Mesendoderm (in vitro differentiated cells): ENCODE measurements around the gene APBA2.
A peak's percentile ranks its signal among the peaks of the same experiment; 100 is the strongest.

ENCODE experiments used
- DNase-seq: peaks from one replicate; pipeline ENCODE4 v3.0.0; 2013
- H2AK5ac ChIP-seq: 2 replicates; pipeline ENCODE4 v1.6.1; 2013; ENCODE audit warnings: low read length, inconsistent platforms
- H2BK120ac ChIP-seq: 2 replicates; pipeline ENCODE4 v1.6.1; 2013; ENCODE audit warnings: low read depth, mild to moderate bottlenecking, low read length, moderate library complexity, mixed read lengths
- H2BK15ac ChIP-seq: replicated peaks from 2 replicates; pipeline ENCODE4 v1.6.1; 2013; ENCODE audit warnings: low read depth, mild to moderate bottlenecking, moderate library complexity
- H2BK5ac ChIP-seq: 2 replicates; pipeline ENCODE4 v1.6.1; 2013; ENCODE audit warnings: low read length, inconsistent platforms
- H3K18ac ChIP-seq: 2 replicates; pipeline ENCODE4 v1.6.1; 2013; ENCODE audit warnings: mild to moderate bottlenecking, low read length, mixed read lengths
- H3K23ac ChIP-seq: one replicate; pipeline ENCODE4 v1.6.1; 2013; ENCODE audit warnings: low read length
- H3K27ac ChIP-seq: 2 replicates; pipeline ENCODE4 v1.5.1; 2013; ENCODE audit warnings: low read depth, mild to moderate bottlenecking, inconsistent platforms, low read length, moderate library complexity
- H3K27me3 ChIP-seq: 2 replicates; pipeline ENCODE4 v1.6.1; 2013; ENCODE audit warnings: low read length, control low read depth, mild to moderate bottlenecking, inconsistent platforms; ENCODE audit not compliant: insufficient read depth, poor library complexity
- H3K36me3 ChIP-seq: 2 replicates; pipeline ENCODE4 v1.6.1; 2013; ENCODE audit warnings: low read length, inconsistent platforms; ENCODE audit not compliant: control insufficient read depth, insufficient read depth
- H3K4ac ChIP-seq: one replicate; pipeline ENCODE4 v1.6.1; 2013; ENCODE audit warnings: low read depth, mild to moderate bottlenecking, low read length, moderate library complexity
- H3K4me1 ChIP-seq: 2 replicates; pipeline ENCODE4 v1.6.1; 2013; ENCODE audit warnings: low read depth, low read length, inconsistent platforms; ENCODE audit not compliant: control insufficient read depth
- H3K4me2 ChIP-seq: 2 replicates; pipeline ENCODE4 v1.6.1; 2013; ENCODE audit warnings: low read length
- H3K4me3 ChIP-seq: 2 replicates; pipeline ENCODE4 v1.5.1; 2013; ENCODE audit warnings: mild to moderate bottlenecking, low read length
- H3K56ac ChIP-seq: one replicate; pipeline ENCODE4 v1.6.1; 2013; ENCODE audit warnings: low read length
- H3K79me1 ChIP-seq: 2 replicates; pipeline ENCODE4 v1.6.1; 2013; ENCODE audit warnings: low read length, inconsistent platforms
- H3K79me2 ChIP-seq: 2 replicates; pipeline ENCODE4 v1.6.1; 2013; ENCODE audit warnings: mild to moderate bottlenecking, low read length; ENCODE audit not compliant: control insufficient read depth, insufficient read depth
- H3K9ac ChIP-seq: 2 replicates; pipeline ENCODE4 v1.6.1; 2013; ENCODE audit warnings: low read length, inconsistent platforms
- H4K5ac ChIP-seq: one replicate; pipeline ENCODE4 v1.6.1; 2013; ENCODE audit warnings: low read length
- H4K8ac ChIP-seq: one replicate; pipeline ENCODE4 v1.6.1; 2013; ENCODE audit warnings: low read depth, mild to moderate bottlenecking, control low read depth, low read length, moderate library complexity
- WGBS: extraction: QIAGEN DNeasy Blood & Tissue Kit; methylation state at CpG from one replicate; pipeline ENCODE4 v1.1.7; 2013; ENCODE audit warnings: low lambda C conversion rate, missing lambda C conversion rate; ENCODE audit not compliant: insufficient coverage; ENCODE audit errors: extremely low coverage; 5-methylcytosine and 5-hydroxymethylcytosine counted together

APBA2 gene

GRCh38 chr15:29141308-29142128 is 255.7 kb downstream of the APBA2 start:
- H2BK15ac ChIP-seq, result no peak overlapping the region
- no peak overlapping the region for H4K5ac ChIP-seq
- no peak for DNase-seq
- H2AK5ac ChIP-seq, result no peak overlapping the region
- H3K23ac ChIP-seq, result no peak overlapping the region
- no peak overlapping the region for H3K4me3 ChIP-seq
- peak overlapping the region; percentile 21 for H3K4ac ChIP-seq
- H4K8ac ChIP-seq, result no peak overlapping the region
- H3K56ac ChIP-seq, result peak overlapping the region; percentile 59
- no peaks in the 10 kb centered on the region for H3K36me3 ChIP-seq
- H2BK5ac ChIP-seq, result no peak overlapping the region
- H3K27me3 ChIP-seq, result no peaks in the 10 kb centered on the region
- H3K4me1 ChIP-seq, result peaks cover 3% of the 10 kb centered on the region
- H3K27ac ChIP-seq, result no peak overlapping the region
- H3K4me2 ChIP-seq, result no peak overlapping the region
- no peaks in the 10 kb centered on the region for H3K79me2 ChIP-seq
- H2BK120ac ChIP-seq, result no peak overlapping the region
- no CpG with 5 or more reads among the region's 12 CpGs for WGBS
- H3K18ac ChIP-seq, result peak overlapping the region; percentile 29
- H3K9ac ChIP-seq, result no peak overlapping the region
- H3K79me1 ChIP-seq, result no peaks in the 10 kb centered on the region

- Histone ChIP-seq H3K18ac (no peak overlapping the region), H3K79me1 (no peaks in the 10 kb centered on the region), H3K27me3 (no peaks in the 10 kb centered on the region), H3K4me3 (no peak overlapping the region), H3K27ac (no peak overlapping the region), H3K56ac (no peak overlapping the region), H3K36me3 (no peaks in the 10 kb centered on the region), H2BK120ac (no peak overlapping the region), H3K4ac (no peak overlapping the region), H4K8ac (no peak overlapping the region), H3K79me2 (no peaks in the 10 kb centered on the region), H2AK5ac (no peak overlapping the region), H3K23ac (no peak overlapping the region), H4K5ac (no peak overlapping the region), H3K9ac (no peak overlapping the region), H3K4me1 (peaks cover 3% of the 10 kb centered on the region), H2BK5ac (no peak overlapping the region), H3K4me2 (no peak overlapping the region), H2BK15ac (no peak overlapping the region)
- DNase-seq, result no peak
- no CpG with 5 or more reads among the region's 8 CpGs for WGBS
Observed at GRCh38 chr15:29142129-29142747, 256.5 kb downstream of the APBA2 start.

- Histone ChIP-seq H3K36me3 (no peaks in the 10 kb centered on the region), H3K4me1 (peaks cover 3% of the 10 kb centered on the region), H2BK5ac (no peak overlapping the region), H3K56ac (no peak overlapping the region), H2AK5ac (no peak overlapping the region), H3K23ac (no peak overlapping the region), H3K79me1 (no peaks in the 10 kb centered on the region), H3K4me2 (no peak overlapping the region), H4K5ac (no peak overlapping the region), H4K8ac (no peak overlapping the region), H3K27me3 (no peaks in the 10 kb centered on the region), H3K27ac (no peak overlapping the region), H3K9ac (no peak overlapping the region), H3K79me2 (no peaks in the 10 kb centered on the region), H2BK15ac (no peak overlapping the region), H3K4ac (no peak overlapping the region), H3K18ac (no peak overlapping the region), H3K4me3 (no peak overlapping the region), H2BK120ac (no peak overlapping the region)
- no peak for DNase-seq
- no CpG with 5 or more reads among the region's 5 CpGs for whole genome bisulfite sequencing
Observed at GRCh38 chr15:29143293-29143692, 257.5 kb downstream of the APBA2 start.

- Histone ChIP-seq H3K79me1 (no peaks in the 10 kb centered on the region), H2BK120ac (no peak overlapping the region), H3K4ac (no peak overlapping the region), H3K27me3 (no peaks in the 10 kb centered on the region), H3K27ac (no peak overlapping the region), H3K9ac (no peak overlapping the region), H4K5ac (no peak overlapping the region), H2BK5ac (no peak overlapping the region), H3K79me2 (no peaks in the 10 kb centered on the region), H3K4me3 (no peak overlapping the region), H3K4me1 (peaks cover 3% of the 10 kb centered on the region), H4K8ac (no peak overlapping the region), H3K56ac (no peak overlapping the region), H2BK15ac (no peak overlapping the region), H3K36me3 (no peaks in the 10 kb centered on the region), H2AK5ac (no peak overlapping the region), H3K18ac (no peak overlapping the region), H3K4me2 (no peak overlapping the region), H3K23ac (no peak overlapping the region)
- no CpG with 5 or more reads among the region's 10 CpGs for WGBS
- DNase-seq, result no peak
Observed at GRCh38 chr15:29143909-29144635, 258.3 kb downstream of the APBA2 start.

GRCh38 chr15:29149738-29150075 is 263.9 kb downstream of the APBA2 start:
- H4K8ac ChIP-seq, result no peak overlapping the region
- no CpG with 5 or more reads among the region's 18 CpGs for WGBS
- no peak overlapping the region for H3K23ac ChIP-seq
- no peak overlapping the region for H2BK120ac ChIP-seq
- H3K79me2 ChIP-seq, result no peaks in the 10 kb centered on the region
- H3K18ac ChIP-seq, result no peak overlapping the region
- H3K79me1 ChIP-seq, result no peaks in the 10 kb centered on the region
- no peak for DNase-seq
- no peak overlapping the region for H2BK15ac ChIP-seq
- no peak overlapping the region for H3K9ac ChIP-seq
- no peak overlapping the region for H2BK5ac ChIP-seq
- no peak overlapping the region for H4K5ac ChIP-seq
- no peaks in the 10 kb centered on the region for H3K27me3 ChIP-seq
- H3K56ac ChIP-seq, result no peak overlapping the region
- H3K27ac ChIP-seq, result no peak overlapping the region
- no peak overlapping the region for H2AK5ac ChIP-seq
- H3K4me1 ChIP-seq, result no peaks in the 10 kb centered on the region
- H3K36me3 ChIP-seq, result no peaks in the 10 kb centered on the region
- H3K4me2 ChIP-seq, result no peak overlapping the region
- H3K4me3 ChIP-seq, result no peak overlapping the region
- no peak overlapping the region for H3K4ac ChIP-seq
